Urinary bladder (tissue), 4 donors: ENCODE measurements around the gene PCDHGC3. TPM values are rescaled to one million over a fixed set of nuclear protein-coding genes. Genes with fewer than 3 reads are reported as not detected.
"Not testable (repeated sequence)": the region's sequence is repeated elsewhere in the genome, so short reads cannot be mapped to it uniquely, and the experiment has no call there.

Experiments used
- DNase-seq: peaks from one replicate; pipeline ENCODE4 v3.0.0-alpha.2; 2015; ENCODE audit errors: extremely low spot score
- H3K27ac ChIP-seq: one replicate; pipeline ENCODE4 v1.5.1; 2013; ENCODE audit warnings: low read depth, mild to moderate bottlenecking, moderate library complexity
- H3K36me3 ChIP-seq: one replicate; pipeline ENCODE4 v1.6.1; 2013; ENCODE audit warnings: mild to moderate bottlenecking, moderate library complexity; ENCODE audit not compliant: insufficient read depth
- H3K4me1 ChIP-seq: one replicate; pipeline ENCODE4 v1.6.1; 2013; ENCODE audit warnings: mild to moderate bottlenecking, moderate library complexity; ENCODE audit not compliant: insufficient read depth
- H3K4me3 ChIP-seq: one replicate; pipeline ENCODE4 v1.5.1; 2013; ENCODE audit warnings: low read depth, low read length
- WGBS: extraction: QIAGEN DNeasy Blood & Tissue Kit; methylation state at CpG from one replicate; pipeline ENCODE4 v1.1.7; 2013; 5-methylcytosine and 5-hydroxymethylcytosine counted together
- polyA plus RNA-seq: library from polyadenylated mRNA; stranded (reverse); fragments of 200-250 nt; gene quantifications from one replicate; pipeline ENCODE4 v1.2.3, GENCODE V29; 2013
- total RNA-seq: library from RNA; depleted of rRNA; stranded (reverse); fragments of >200 nt; gene quantifications from one replicate; pipeline ENCODE4 v1.2.3, GENCODE V29; 2014
- donor health status: healthy with polysubstance abuse.
- donor health status: healthy.

The PCDHGC3 gene
- 62.8 TPM for total RNA-seq
- 101 TPM for polyA plus RNA-seq

DNA sequence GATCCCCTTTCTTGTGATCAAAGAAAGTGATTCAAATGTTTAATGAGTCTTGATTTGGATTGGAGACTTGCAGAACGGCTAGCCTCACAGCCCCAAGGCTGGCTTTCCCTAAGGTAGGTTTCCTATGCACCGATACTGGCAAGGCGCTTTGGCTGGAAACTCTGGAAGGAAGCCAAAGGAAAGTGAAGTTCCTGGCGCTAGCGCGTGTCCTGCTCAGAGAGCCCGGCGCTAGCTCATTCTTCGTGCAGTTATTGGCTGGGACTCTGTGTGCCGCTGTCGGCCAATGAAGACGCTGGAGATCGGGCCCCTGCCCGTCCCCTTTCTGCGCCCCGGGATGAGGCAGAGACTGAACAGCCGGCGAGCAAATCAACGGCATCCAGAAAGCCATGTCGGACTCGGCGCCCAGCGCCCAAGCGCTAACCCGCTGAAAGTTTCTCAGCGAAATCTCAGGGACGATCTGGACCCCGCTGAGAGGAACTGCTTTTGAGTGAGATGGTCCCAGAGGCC, at the start of gene PCDHGC3:
Gene PCDHGC3, plus strand, starts transcription at position 342 of the 507 bp plus-strand sequence. Its CDS starts 151 bp downstream, at position 493.
- WGBS = under 1% methylated on average over 28 of the region's 28 CpGs
- peak; percentile 84 for DNase-seq
- Histone ChIP-seq H3K36me3 (no peaks in the 10 kb centered on the region), H3K27ac (peak within 1 kb of the TSS; percentile 57), H3K4me3 (peak within 1 kb of the TSS; percentile 40), H3K4me1 (no peaks in the 10 kb centered on the region)

DNA sequence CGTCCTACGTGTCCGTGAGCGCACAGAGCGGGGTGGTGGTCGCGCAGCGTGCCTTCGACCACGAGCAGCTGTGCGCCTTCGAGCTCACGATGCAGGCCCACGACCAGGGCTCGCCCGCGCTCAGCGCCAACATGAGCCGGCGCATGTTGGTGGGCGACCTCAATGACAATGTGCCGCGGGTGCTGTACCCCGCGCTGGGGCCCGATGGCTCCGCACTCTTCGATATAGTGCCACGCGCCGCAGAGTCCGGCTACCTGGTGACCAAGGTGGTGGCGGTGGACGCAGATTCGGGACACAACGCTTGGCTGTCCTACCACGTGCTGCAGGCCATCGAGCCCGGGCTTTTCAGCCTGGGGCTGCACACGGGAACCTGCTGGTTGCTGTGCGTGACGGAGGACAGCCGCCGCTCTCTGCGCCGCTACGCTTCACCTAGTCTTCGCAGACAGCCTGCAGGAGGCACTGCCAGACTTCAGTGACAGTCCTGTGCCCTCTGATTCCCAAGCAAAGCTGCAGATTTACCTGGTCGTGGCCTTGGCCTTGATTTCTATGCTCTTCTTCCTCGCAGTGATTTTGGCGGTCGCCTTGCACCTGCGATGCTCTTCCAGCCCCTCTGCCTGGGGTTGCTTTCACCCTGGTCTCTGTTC, 47.9 kb upstream of the PCDHGC3 start:
- no peak for DNase-seq
- no peak overlapping the region for H3K4me3 ChIP-seq
- 40% methylated on average over 53 of the region's 53 CpGs for WGBS

DNA sequence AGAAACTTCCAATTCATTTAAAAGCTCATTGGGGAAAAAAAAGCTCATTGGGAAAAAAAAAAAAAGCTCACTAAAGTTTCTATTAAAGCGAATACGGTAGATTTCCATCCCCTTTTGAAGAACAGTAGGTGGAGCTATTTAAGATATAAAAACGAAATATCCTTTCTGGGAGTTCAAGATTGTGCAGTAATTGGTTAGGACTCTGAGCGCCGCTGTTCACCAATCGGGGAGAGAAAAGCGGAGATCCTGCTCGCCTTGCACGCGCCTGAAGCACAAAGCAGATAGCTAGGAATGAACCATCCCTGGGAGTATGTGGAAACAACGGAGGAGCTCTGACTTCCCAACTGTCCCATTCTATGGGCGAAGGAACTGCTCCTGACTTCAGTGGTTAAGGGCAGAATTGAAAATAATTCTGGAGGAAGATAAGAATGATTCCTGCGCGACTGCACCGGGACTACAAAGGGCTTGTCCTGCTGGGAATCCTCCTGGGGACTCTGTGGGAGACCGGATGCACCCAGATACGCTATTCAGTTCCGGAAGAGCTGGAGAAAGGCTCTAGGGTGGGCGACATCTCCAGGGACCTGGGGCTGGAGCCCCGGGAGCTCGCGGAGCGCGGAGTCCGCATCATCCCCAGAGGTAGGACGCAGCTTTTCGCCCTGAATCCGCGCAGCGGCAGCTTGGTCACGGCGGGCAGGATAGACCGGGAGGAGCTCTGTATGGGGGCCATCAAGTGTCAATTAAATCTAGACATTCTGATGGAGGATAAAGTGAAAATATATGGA, 45.2 kb upstream of the PCDHGC3 start, which contains the start of gene PCDHGA12:
Gene PCDHGA12, plus strand, starts transcription at position 176 of the 782 bp plus-strand sequence. Its CDS starts 253 bp downstream, at position 429.
- no peak within 1 kb of the TSS for H3K27ac ChIP-seq
- DNase-seq = no peak
- no peaks in the 10 kb centered on the region for H3K36me3 ChIP-seq
- WGBS = 15% methylated on average over 33 of the region's 33 CpGs
- H3K4me1 ChIP-seq = no peaks in the 10 kb centered on the region
- H3K4me3 ChIP-seq = peak within 1 kb of the TSS; percentile 0

More for the DNA sequence above, 47.9 kb upstream of the PCDHGC3 start:
- H3K27ac ChIP-seq = no peak overlapping the region
- H3K4me1 ChIP-seq = no peaks in the 10 kb centered on the region
- H3K36me3 ChIP-seq = no peaks in the 10 kb centered on the region

DNA sequence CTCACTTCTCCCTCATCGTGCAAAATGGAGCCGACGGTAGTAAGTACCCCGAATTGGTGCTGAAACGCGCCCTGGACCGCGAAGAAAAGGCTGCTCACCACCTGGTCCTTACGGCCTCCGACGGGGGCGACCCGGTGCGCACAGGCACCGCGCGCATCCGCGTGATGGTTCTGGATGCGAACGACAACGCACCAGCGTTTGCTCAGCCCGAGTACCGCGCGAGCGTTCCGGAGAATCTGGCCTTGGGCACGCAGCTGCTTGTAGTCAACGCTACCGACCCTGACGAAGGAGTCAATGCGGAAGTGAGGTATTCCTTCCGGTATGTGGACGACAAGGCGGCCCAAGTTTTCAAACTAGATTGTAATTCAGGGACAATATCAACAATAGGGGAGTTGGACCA, 44.5 kb upstream of the PCDHGC3 start:
- WGBS = 14% methylated on average over 37 of the region's 37 CpGs
- Histone ChIP-seq H3K36me3 (no peaks in the 10 kb centered on the region), H3K4me1 (no peaks in the 10 kb centered on the region), H3K4me3 (peak overlapping the region; percentile 0), H3K27ac (no peak overlapping the region)
- no peak for DNase-seq

DNA sequence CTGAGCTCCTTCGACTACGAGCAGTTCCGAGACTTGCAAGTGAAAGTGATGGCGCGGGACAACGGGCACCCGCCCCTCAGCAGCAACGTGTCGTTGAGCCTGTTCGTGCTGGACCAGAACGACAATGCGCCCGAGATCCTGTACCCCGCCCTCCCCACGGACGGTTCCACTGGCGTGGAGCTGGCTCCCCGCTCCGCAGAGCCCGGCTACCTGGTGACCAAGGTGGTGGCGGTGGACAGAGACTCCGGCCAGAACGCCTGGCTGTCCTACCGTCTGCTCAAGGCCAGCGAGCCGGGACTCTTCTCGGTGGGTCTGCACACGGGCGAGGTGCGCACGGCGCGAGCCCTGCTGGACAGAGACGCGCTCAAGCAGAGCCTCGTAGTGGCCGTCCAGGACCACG, 43.5 kb upstream of the PCDHGC3 start:
- DNase-seq, H3K27ac ChIP-seq, H3K4me3 ChIP-seq, H3K4me1 ChIP-seq, H3K36me3 ChIP-seq: not testable (repeated sequence)
- 34% methylated on average over 37 of the region's 38 CpGs for WGBS

DNA sequence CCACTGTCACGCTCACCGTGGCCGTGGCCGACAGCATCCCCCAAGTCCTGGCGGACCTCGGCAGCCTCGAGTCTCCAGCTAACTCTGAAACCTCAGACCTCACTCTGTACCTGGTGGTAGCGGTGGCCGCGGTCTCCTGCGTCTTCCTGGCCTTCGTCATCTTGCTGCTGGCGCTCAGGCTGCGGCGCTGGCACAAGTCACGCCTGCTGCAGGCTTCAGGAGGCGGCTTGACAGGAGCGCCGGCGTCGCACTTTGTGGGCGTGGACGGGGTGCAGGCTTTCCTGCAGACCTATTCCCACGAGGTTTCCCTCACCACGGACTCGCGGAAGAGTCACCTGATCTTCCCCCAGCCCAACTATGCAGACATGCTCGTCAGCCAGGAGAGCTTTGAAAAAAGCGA, 43.0 kb upstream of the PCDHGC3 start:
- DNase-seq, H3K4me3 ChIP-seq, H3K27ac ChIP-seq, H3K4me1 ChIP-seq, H3K36me3 ChIP-seq: not testable (repeated sequence)
- WGBS = 25% methylated on average over 29 of the region's 29 CpGs

DNA sequence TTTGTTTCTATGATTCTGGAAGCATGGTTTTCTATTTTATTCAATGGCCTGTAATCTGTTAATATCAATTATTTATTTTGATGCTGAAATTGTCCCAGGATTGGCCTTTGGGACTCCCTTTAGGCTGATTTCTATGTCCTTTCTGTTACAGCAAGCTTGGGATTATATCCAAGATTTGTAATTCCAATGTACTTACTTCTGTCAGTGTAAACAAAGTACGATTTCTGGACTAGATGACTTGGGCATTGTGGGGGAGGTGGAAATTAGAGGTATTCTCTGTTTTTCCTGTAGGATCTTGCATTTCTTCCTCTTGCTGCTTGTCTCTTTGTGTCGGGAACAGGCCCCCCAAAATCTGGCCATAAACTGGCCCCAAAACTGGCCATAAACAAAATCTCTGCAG, 41.8 kb upstream of the PCDHGC3 start:
- Histone ChIP-seq H3K4me3 (no peak overlapping the region), H3K36me3 (no peaks in the 10 kb centered on the region), H3K27ac (no peak overlapping the region), H3K4me1 (no peaks in the 10 kb centered on the region)
- no peak for DNase-seq
- 76% methylated on average over 2 of the region's 2 CpGs for WGBS

DNA sequence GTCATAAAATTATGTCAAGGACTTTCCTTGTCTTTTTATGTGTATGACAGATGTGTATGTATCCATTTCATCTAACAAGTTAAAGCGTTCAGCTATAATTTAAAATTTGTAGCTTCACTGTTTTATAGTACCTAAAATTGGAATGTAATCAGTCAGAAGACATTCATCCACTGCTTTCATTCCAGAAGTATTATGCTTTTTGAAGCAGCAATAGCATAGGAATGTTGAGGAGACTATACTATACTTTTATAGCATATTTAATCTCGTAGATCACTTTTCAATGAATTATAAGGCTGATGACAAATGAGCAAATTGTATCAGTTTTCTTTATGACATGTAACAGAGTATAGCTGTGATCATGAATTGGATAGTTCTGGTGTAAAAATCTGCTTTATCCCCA, 38.5 kb upstream of the PCDHGC3 start:
- Histone ChIP-seq H3K4me3 (no peak overlapping the region), H3K36me3 (no peaks in the 10 kb centered on the region), H3K27ac (no peak overlapping the region), H3K4me1 (no peaks in the 10 kb centered on the region)
- WGBS = 92% methylated on average over 2 of the region's 2 CpGs
- no peak for DNase-seq

DNA sequence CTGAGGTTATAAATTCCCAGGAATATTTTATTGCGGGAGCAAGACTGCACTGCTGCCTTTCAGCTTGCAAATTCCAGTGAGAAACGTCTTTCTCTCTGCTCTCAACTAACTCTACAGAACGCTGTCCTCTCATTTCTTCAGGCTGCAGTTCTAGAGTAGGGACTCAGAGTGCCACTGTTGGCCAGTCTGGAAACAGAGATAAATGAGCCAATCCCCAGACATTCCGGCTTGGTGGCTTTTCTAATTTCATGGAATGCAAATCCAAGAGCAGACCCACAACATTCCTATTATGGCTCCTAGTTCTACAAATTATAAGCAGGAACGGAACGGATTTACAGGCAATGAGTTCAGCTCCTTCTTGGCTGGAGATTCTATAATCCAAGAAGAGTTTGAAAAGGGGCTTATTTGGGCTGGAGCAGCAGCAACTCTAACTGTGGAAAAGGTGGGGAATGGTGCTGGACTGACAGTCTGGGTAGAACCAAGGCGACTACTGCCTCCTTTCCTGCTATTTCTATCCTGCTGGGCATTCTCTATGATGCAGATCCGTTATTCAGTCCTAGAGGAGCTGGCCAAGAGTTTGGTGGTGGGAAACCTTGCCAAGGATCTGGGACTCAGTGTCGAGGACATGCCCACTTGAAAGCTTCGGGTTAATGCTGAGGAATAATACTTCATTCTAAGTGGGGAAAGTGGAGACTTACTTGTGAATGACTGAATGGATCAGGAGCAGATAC, 36.2 kb upstream of the PCDHGC3 start:
- Histone ChIP-seq H3K4me3 (no peak overlapping the region), H3K27ac (no peak overlapping the region), H3K36me3 (no peaks in the 10 kb centered on the region), H3K4me1 (no peaks in the 10 kb centered on the region)
- DNase-seq = no peak
- WGBS = 62% methylated on average over 10 of the region's 10 CpGs

DNA sequence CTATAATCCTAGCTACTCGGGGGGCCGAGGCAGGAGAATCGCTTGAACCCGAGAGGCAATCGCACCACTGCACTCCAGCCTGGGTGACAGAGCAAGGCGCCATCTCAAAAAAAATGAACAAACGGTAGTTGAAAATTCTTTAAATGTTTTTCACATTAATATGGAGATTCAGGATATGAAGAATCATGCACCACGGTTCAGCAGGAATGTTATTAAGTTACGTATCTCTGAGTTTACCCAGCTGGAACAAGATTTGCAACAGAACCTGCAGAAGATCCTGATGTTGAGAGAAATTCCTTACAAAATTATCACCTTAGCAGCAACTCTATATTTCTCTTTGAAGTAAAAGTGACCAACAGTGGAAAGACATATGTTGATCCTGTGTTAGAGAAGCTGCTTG, 35.4 kb upstream of the PCDHGC3 start:
- 95% methylated on average over 9 of the region's 9 CpGs for WGBS
- DNase-seq = no peak
- H3K27ac ChIP-seq = no peak overlapping the region
- H3K4me1 ChIP-seq = no peaks in the 10 kb centered on the region
- H3K4me3 ChIP-seq = no peak overlapping the region
- no peaks in the 10 kb centered on the region for H3K36me3 ChIP-seq

DNA sequence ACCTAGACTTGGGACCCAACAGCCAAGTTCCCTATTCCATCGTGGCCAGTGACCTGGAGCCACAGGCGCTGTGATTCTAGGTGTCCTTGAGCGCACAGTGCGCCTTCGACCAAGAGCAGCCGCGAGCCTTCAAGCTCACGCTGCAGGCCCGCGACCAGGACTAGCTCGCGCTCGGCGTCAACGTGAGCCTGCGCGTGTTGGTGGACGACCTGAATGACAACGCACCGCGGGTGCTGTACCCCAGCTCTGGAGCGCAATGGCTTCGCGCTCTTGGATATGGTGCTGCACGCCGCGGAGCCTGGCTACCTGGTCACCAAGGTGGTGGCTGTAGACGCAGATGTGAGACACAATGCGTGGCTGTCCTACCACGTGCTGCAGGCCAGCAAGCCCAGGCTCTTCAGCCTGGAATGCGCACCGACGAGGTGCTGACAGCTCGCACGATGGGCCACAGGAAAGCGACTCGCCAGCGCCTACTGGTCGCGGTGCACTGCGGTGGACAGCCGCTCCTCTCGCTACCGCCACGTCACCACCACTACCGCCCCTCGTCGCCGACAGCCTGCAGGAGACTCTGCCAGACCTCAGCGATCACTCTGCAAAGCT, 34.1 kb upstream of the PCDHGC3 start:
- Histone ChIP-seq H3K4me3 (no peak overlapping the region), H3K36me3 (no peaks in the 10 kb centered on the region), H3K27ac (no peak overlapping the region), H3K4me1 (no peaks in the 10 kb centered on the region)
- WGBS = 44% methylated on average over 50 of the region's 50 CpGs
- DNase-seq = no peak

DNA sequence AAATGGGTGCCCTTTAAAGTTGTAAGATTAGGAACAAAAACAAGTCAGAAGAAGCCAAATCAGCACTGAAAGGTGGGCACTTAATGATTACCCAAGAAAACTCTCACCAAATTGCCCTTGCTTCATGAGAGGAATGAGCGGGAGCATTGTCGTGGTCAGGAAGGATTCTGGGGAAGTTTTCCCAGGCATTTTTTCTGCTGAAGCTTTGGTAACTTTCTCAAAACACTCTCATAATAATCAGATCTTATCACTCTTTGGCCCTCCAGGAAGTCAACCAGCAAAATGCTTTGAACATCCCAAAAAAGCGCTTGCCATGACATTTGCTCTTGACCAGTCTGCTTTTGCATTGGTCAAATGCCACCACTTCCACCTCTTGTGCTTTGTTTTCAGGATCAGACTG, 10.4 kb upstream of the PCDHGC3 start:
- WGBS = 95% methylated on average over 3 of the region's 3 CpGs
- no peak for DNase-seq
- no peaks in the 10 kb centered on the region for H3K4me1 ChIP-seq
- no peak overlapping the region for H3K4me3 ChIP-seq
- no peak overlapping the region for H3K27ac ChIP-seq
- H3K36me3 ChIP-seq = no peaks in the 10 kb centered on the region
